ENCODE data around the gene ATF7IP.

GRCh38 chr12:14399871-14400270, 34.4 kb downstream of the ATF7IP start:
- no peak for TF ChIP-seq POLR2A (IDR thresholded peaks at IDR 0.05; ENCODE audit: low read depth, low read length)
- no peak for TF ChIP-seq POLR2AphosphoS5 (IDR thresholded peaks at IDR 0.05; ENCODE audit: low read depth, low read length)
- TF ChIP-seq TAF1 (IDR thresholded peaks at IDR 0.05; ENCODE audit: borderline replicate concordance, low read depth, low read length) = no peak
